Activated T-cell treated with anti-CD3 and anti-CD28 coated beads, Interleukin-2, amount 50 U/mL, for 72 hours (primary cell): ENCODE measurements around the gene VN1R5. TPM values are rescaled to one million over a fixed set of nuclear protein-coding genes. Genes with fewer than 3 reads are reported as not detected.

Experiments used
- ATAC-seq, 2 donors: fragments of 150-1000 bp; cut with Tn5 transposase; replicated peaks in 1 of 2; 2 replicates each; pipeline ENCODE4 v1.10.0; 2021; ENCODE audit warnings: moderate library complexity in 2 of 2, mild to moderate bottlenecking in 1 of 2
- DNase-seq, 2 donors: peaks; one replicate each; pipeline ENCODE4 v3.0.0; 2021 to 2022; ENCODE audit warnings: mixed read lengths in 1 of 2
- H3K27ac Mint-ChIP-seq: one replicate; pipeline ENCODE4 v1.8.0; 2022; ENCODE audit warnings: mild to moderate bottlenecking, moderate library complexity, mixed read lengths
- H3K27me3 Mint-ChIP-seq: one replicate; pipeline ENCODE4 v1.8.0; 2022; ENCODE audit warnings: low read depth, mixed read lengths
- H3K36me3 Mint-ChIP-seq, 2 donors: one replicate each; pipeline ENCODE4 v1.8.0; 2022; ENCODE audit warnings: mixed read lengths in 2 of 2, mild to moderate bottlenecking in 1 of 2; ENCODE audit not compliant: insufficient read depth in 2 of 2
- H3K4me1 Mint-ChIP-seq: one replicate; pipeline ENCODE4 v1.8.0; 2022; ENCODE audit warnings: low read depth, mixed read lengths
- H3K4me3 Mint-ChIP-seq, 2 donors: one replicate each; pipeline ENCODE4 v1.8.0; 2022; ENCODE audit warnings: mild to moderate bottlenecking in 2 of 2, mixed read lengths in 2 of 2, moderate library complexity in 2 of 2
- H3K9me3 Mint-ChIP-seq, 2 donors: one replicate each; pipeline ENCODE4 v1.8.0; 2022; ENCODE audit warnings: mixed read lengths in 2 of 2
- total RNA-seq, 2 donors: library from RNA; stranded (reverse); gene quantifications; one replicate each; pipeline ENCODE4 v1.2.3, GENCODE V29; 2022

Gene VN1R5
- total RNA-seq, 2 donors from 2014 or later = not detected

GRCh38 chr1:247297263-247298123 is 41.6 kb downstream of the VN1R5 start:
- Mint-ChIP-seq H3K4me3 (no peak overlapping the region), H3K4me1 (peaks cover 14% of the 10 kb centered on the region), H3K36me3 (peaks cover under 1 to 6% of the 10 kb centered on the region in 2 donors), H3K27me3 (no peaks in the 10 kb centered on the region), H3K9me3 (no peaks in the 10 kb centered on the region), H3K27ac (no peak overlapping the region)
- ATAC-seq (peak; percentile 36 to 47), DNase-seq (no peak)

GRCh38 chr1:247298124-247298481 is 42.2 kb downstream of the VN1R5 start:
- no peaks in the 10 kb centered on the region for H3K27me3 Mint-ChIP-seq

GRCh38 chr1:247298701-247299100 is 42.8 kb downstream of the VN1R5 start:
- no peaks in the 10 kb centered on the region for H3K9me3 Mint-ChIP-seq
- no peak overlapping the region for H3K4me3 Mint-ChIP-seq
- DNase-seq = no peak
- peaks cover 10 to 14% of the 10 kb centered on the region in 2 donors for H3K36me3 Mint-ChIP-seq
- no peaks in the 10 kb centered on the region for H3K27me3 Mint-ChIP-seq
- peaks cover 14% of the 10 kb centered on the region for H3K4me1 Mint-ChIP-seq
- no peak overlapping the region for H3K27ac Mint-ChIP-seq
- no peak for ATAC-seq

More at GRCh38 chr1:247298124-247298481, 42.2 kb downstream of the VN1R5 start:
- Mint-ChIP-seq H3K9me3 (no peaks in the 10 kb centered on the region), H3K27ac (no peak overlapping the region), H3K4me1 (peaks cover 14% of the 10 kb centered on the region), H3K4me3 (no peak overlapping the region), H3K36me3 (peaks cover 5 to 12% of the 10 kb centered on the region in 2 donors)
- DNase-seq (no peak), ATAC-seq (no peak)

GRCh38 chr1:247299723-247300381 is 44.0 kb downstream of the VN1R5 start:
- ATAC-seq (no peak), DNase-seq (no peak)
- Mint-ChIP-seq H3K36me3 (peaks cover 10 to 17% of the 10 kb centered on the region in 2 donors), H3K9me3 (no peaks in the 10 kb centered on the region), H3K4me1 (peaks cover 14% of the 10 kb centered on the region), H3K27ac (no peak overlapping the region), H3K27me3 (no peaks in the 10 kb centered on the region), H3K4me3 (no peak overlapping the region)

- ATAC-seq (no peak), DNase-seq (no peak)
- Mint-ChIP-seq H3K27me3 (no peaks in the 10 kb centered on the region), H3K4me1 (peaks cover 14% of the 10 kb centered on the region), H3K27ac (no peak overlapping the region), H3K9me3 (no peaks in the 10 kb centered on the region), H3K4me3 (no peak overlapping the region), H3K36me3 (peaks cover 10 to 23% of the 10 kb centered on the region in 2 donors)
Measured at GRCh38 chr1:247300491-247301175, 44.8 kb downstream of the VN1R5 start.

- Mint-ChIP-seq H3K36me3 (peaks cover 10 to 25% of the 10 kb centered on the region in 2 donors), H3K9me3 (no peaks in the 10 kb centered on the region), H3K27me3 (no peaks in the 10 kb centered on the region), H3K4me1 (peaks cover 14% of the 10 kb centered on the region), H3K27ac (no peak overlapping the region), H3K4me3 (no peak overlapping the region)
- DNase-seq (no peak), ATAC-seq (no peak)
Measured at GRCh38 chr1:247301176-247301540, 45.3 kb downstream of the VN1R5 start.

- H3K4me3 Mint-ChIP-seq = no peak overlapping the region
- H3K4me1 Mint-ChIP-seq = peaks cover 1% of the 10 kb centered on the region
- no peaks in the 10 kb centered on the region for H3K27me3 Mint-ChIP-seq
- no peak for DNase-seq
- H3K36me3 Mint-ChIP-seq = peaks cover 10 to 23% of the 10 kb centered on the region in 2 donors
- ATAC-seq = no peak
- no peak overlapping the region for H3K27ac Mint-ChIP-seq
- H3K9me3 Mint-ChIP-seq = no peaks in the 10 kb centered on the region
Measured at GRCh38 chr1:247303216-247303615, 47.3 kb downstream of the VN1R5 start.

- DNase-seq = no peak
- no peaks in the 10 kb centered on the region for H3K9me3 Mint-ChIP-seq
- H3K27ac Mint-ChIP-seq = no peak overlapping the region
- ATAC-seq = no peak
- no peaks in the 10 kb centered on the region for H3K27me3 Mint-ChIP-seq
- peaks cover 10 to 23% of the 10 kb centered on the region in 2 donors for H3K36me3 Mint-ChIP-seq
- H3K4me3 Mint-ChIP-seq = no peak overlapping the region
- H3K4me1 Mint-ChIP-seq = no peaks in the 10 kb centered on the region
Measured at GRCh38 chr1:247304031-247304430, 48.2 kb downstream of the VN1R5 start.

Other genes starting within 250 kb of the VN1R5 start
- 1 to 10 TPM; 1.7 to 6.3 TPM for gene ZNF695, start 248.0 kb upstream of the VN1R5 start, total RNA-seq
- 1 to 10 TPM; 4.2 to 4.6 TPM for gene ZNF670, start 177.3 kb upstream of the VN1R5 start, total RNA-seq
- gene ZNF669, start 151.7 kb upstream of the VN1R5 start, total RNA-seq = 10 to 100 TPM in 1 of 2 donors, 1 to 10 TPM in 1; 8.3 to 10.5 TPM
- 10 to 100 TPM; 12.9 to 13.0 TPM for gene ZNF124, start 84.1 kb upstream of the VN1R5 start, total RNA-seq
- gene ZNF496, start 75.8 kb downstream of the VN1R5 start, total RNA-seq = 10 to 100 TPM; 29.7 to 32.9 TPM
- gene NLRP3, start 160.1 kb downstream of the VN1R5 start, total RNA-seq = under 1 TPM; 0.38 to 0.63 TPM
- under 1 TPM in 1 of 2 donors, not detected in 1; 0.07 TPM for gene OR2B11, start 202.0 kb downstream of the VN1R5 start, total RNA-seq